GM21423 (cell line): ENCODE measurements around the gene CALN1.
"Not testable (repeated sequence)": the region's sequence is repeated elsewhere in the genome, so short reads cannot be mapped to it uniquely, and the experiment has no call there.

Experiments
- ATAC-seq: cut with Tn5 transposase; IDR thresholded peaks from one replicate; pipeline ENCODE4 v1.9.1; 2021; ENCODE audit warnings: mild to moderate bottlenecking, moderate library complexity; ENCODE audit not compliant: unreplicated experiment

Gene CALN1

GRCh38 chr7:72409638-72410015, 2.5 kb downstream of the CALN1 start:
- no peak for ATAC-seq

- ATAC-seq, result no peak
Observed at GRCh38 chr7:72408966-72409637, 3.0 kb downstream of the CALN1 start.

- ATAC-seq, result no peak
Observed at GRCh38 chr7:72406820-72407403, 5.2 kb downstream of the CALN1 start.

GRCh38 chr7:72405871-72406270, 6.3 kb downstream of the CALN1 start:
- no peak for ATAC-seq

- no peak for ATAC-seq
Observed at GRCh38 chr7:72405418-72405817, 6.7 kb downstream of the CALN1 start.

GRCh38 chr7:72404743-72405142, 7.4 kb downstream of the CALN1 start:
- ATAC-seq, result no peak

GRCh38 chr7:72403458-72404076, 8.6 kb downstream of the CALN1 start:
- ATAC-seq, result no peak

GRCh38 chr7:72394016-72394415, 18.1 kb downstream of the CALN1 start:
- ATAC-seq, result no peak

- ATAC-seq, result no peak
Observed at GRCh38 chr7:72391821-72392377, 20.2 kb downstream of the CALN1 start.

- ATAC-seq, result no peak
Observed at GRCh38 chr7:72386118-72386517, 26.0 kb downstream of the CALN1 start.

GRCh38 chr7:72362246-72362645, 49.9 kb downstream of the CALN1 start:
- ATAC-seq, result no peak

GRCh38 chr7:72345208-72345727, 66.9 kb downstream of the CALN1 start:
- no peak for ATAC-seq

GRCh38 chr7:72343991-72344390, 68.1 kb downstream of the CALN1 start:
- no peak for ATAC-seq

- ATAC-seq, result not testable (repeated sequence)
Observed at GRCh38 chr7:72343354-72343753, 68.8 kb downstream of the CALN1 start.

GRCh38 chr7:72337390-72338167, 74.6 kb downstream of the CALN1 start:
- no peak for ATAC-seq

- ATAC-seq, result no peak
Observed at GRCh38 chr7:72336632-72337389, 75.3 kb downstream of the CALN1 start.

GRCh38 chr7:72336382-72336631, 75.8 kb downstream of the CALN1 start:
- no peak for ATAC-seq

GRCh38 chr7:72335561-72336381, 76.4 kb downstream of the CALN1 start:
- ATAC-seq, result no peak

- ATAC-seq, result no peak
Observed at GRCh38 chr7:72334698-72335097, 77.4 kb downstream of the CALN1 start.

GRCh38 chr7:72334066-72334465, 78.1 kb downstream of the CALN1 start:
- ATAC-seq, result no peak
